Panc1 (cell line): Measurements from ENCODE around the gene LTC4S. TPM values are rescaled to one million over a fixed set of nuclear protein-coding genes. Genes with fewer than 3 reads are reported as not detected.

ENCODE experiments used
- ATAC-seq: fragments of 200-7000 bp; cut with Tn5 transposase; 2 replicates; pipeline ENCODE4 v1.9.1; 2020; ENCODE audit warnings: mild to moderate bottlenecking, moderate library complexity
- BruUV-seq: library from RNA; stranded (reverse); fragments of 400-500 nt; replicated peaks from 2 replicates; lab custom pipeline; 2021; lab: Mats Ljungman, UMichigan
- CTCF ChIA-PET: fragments of 300-600 bp; sonication (Branson Sonifier 250); formaldehyde crosslinking; loops from one replicate; lab custom pipeline; 2022; ENCODE audit warnings: antibody characterized with exemption; lab: Charles Lee
- POLR2A ChIA-PET: fragments of 300-600 bp; sonication (Branson Sonifier 250); formaldehyde crosslinking; loops from one replicate; lab custom pipeline; 2022; ENCODE audit warnings: antibody characterized with exemption; lab: Charles Lee
- DNase-seq: peaks from one replicate; pipeline ENCODE4 v3.0.0-alpha.2; 2010; ENCODE audit warnings: low read depth, low spot score
- H3K27ac ChIP-seq: 2 replicates; pipeline ENCODE4 v1.5.1; 2011; ENCODE audit warnings: mild to moderate bottlenecking, low read length, inconsistent platforms
- H3K27me3 ChIP-seq: fragments of 200-500 bp; sonication (Bioruptor generic); 2 replicates; pipeline ENCODE4 v1.6.0; 2014; ENCODE audit warnings: low read length, inconsistent platforms; ENCODE audit not compliant: control insufficient read depth, insufficient read depth
- H3K36me3 ChIP-seq: fragments of 200-500 bp; sonication (Bioruptor generic); 2 replicates; pipeline ENCODE4 v1.5.1; 2014; ENCODE audit warnings: inconsistent platforms, mild to moderate bottlenecking, low read length, moderate library complexity; ENCODE audit not compliant: control insufficient read depth, insufficient read depth
- H3K4me1 ChIP-seq: 2 replicates; pipeline ENCODE4 v1.5.1; 2011; ENCODE audit warnings: inconsistent platforms, mild to moderate bottlenecking, low read length, moderate library complexity; ENCODE audit not compliant: control insufficient read depth, insufficient read depth
- H3K4me3 ChIP-seq, 2 experiments: 2 replicates each; pipeline ENCODE4 v1.5.1; 2011 to 2012; ENCODE audit warnings: low read depth in 2 of 2, low read length in 2 of 2, mild to moderate bottlenecking in 2 of 2, inconsistent platforms in 1 of 2, moderate library complexity in 1 of 2
- H3K9me3 ChIP-seq: fragments of 200-500 bp; sonication (Bioruptor generic); 2 replicates; pipeline ENCODE4 v1.5.1; 2014; ENCODE audit warnings: low read depth, mild to moderate bottlenecking, inconsistent platforms, low read length, moderate library complexity; ENCODE audit not compliant: control insufficient read depth, insufficient read depth
- POLR2AphosphoS5 ChIP-seq: IDR thresholded peaks from 2 replicates; pipeline ENCODE4 v1.6.1; 2012; ENCODE audit warnings: mild to moderate bottlenecking, low read depth, low read length, moderate library complexity
- SIN3A ChIP-seq: IDR thresholded peaks from 2 replicates; pipeline ENCODE4 v1.6.1; 2012; ENCODE audit warnings: low read depth, mild to moderate bottlenecking, low read length, moderate library complexity, borderline replicate concordance; ENCODE audit not compliant: insufficient read depth
- TCF7L2 ChIP-seq: IDR thresholded peaks from 2 replicates; pipeline ENCODE4 v1.6.1; 2011; ENCODE audit warnings: mild to moderate bottlenecking, low read depth, low read length, inconsistent platforms
- in situ Hi-C: cut with HindIII; loops from 2 replicates; pipeline ENCODE4 v1.10.0; 2016; ENCODE audit warnings: low sequenced_read_pairs, low pct_unique_long_range_greater_than_20kb
- intact Hi-C: fragments of 100-400 bp; cut with micrococcal nuclease; formaldehyde crosslinking; loops from one replicate; pipeline ENCODE4 v1.10.0; 2022; ENCODE audit not compliant: unreplicated experiment
- total RNA-seq: library from RNA; stranded (reverse); gene quantifications from one replicate; pipeline ENCODE4 v1.2.1, GENCODE V29; 2021; ENCODE audit not compliant: unreplicated experiment
- TF ChIP-seq, protein P1 (sequence below): fragments of 450-650 bp; IDR thresholded peaks from 2 replicates; pipeline ENCODE4 v1.5.1; 2017; ENCODE audit warnings: mild to moderate bottlenecking
- TF ChIP-seq, protein P2 (sequence below), 2 experiments: IDR thresholded peaks; 2 replicates each; pipeline ENCODE4 v1.6.1; 2011 to 2012; ENCODE audit warnings: low read depth in 2 of 2, control low read depth in 1 of 2, low read length in 1 of 2, mild to moderate bottlenecking in 1 of 2, moderate library complexity in 1 of 2; ENCODE audit not compliant: insufficient read depth in 1 of 2

The LTC4S gene
- total RNA-seq, 1 experiment from 2014 or later, result 0.69 TPM

DNA sequence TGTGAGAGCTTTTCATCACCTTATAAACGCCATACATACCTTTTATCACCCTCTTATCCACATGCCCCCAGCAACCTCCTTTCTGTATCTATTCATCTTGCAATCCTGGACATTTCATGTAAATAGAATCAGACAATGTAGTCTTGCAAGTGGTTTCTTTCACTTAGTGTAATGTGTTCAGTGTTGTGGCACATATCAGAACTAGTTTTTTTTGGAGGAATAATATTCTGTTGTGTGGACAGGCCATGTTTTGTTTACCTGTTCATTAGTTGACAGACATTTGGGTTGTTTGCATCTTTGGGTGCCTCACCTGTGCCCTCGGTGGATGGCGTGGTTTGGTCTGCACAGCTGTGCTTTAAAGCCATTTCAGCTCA, 28.3 kb downstream of the LTC4S start:
- in situ Hi-C loops (no loop called here), intact Hi-C loops (no loop called here)
- Histone ChIP-seq H3K9me3 (no peaks in the 10 kb centered on the region), H3K27me3 (no peaks in the 10 kb centered on the region), H3K36me3 (peaks cover 10% of the 10 kb centered on the region), H3K4me1 (peaks cover 71% of the 10 kb centered on the region), H3K27ac (peak overlapping the region; percentile 85), H3K4me3 (peak overlapping the region; percentile 73 to 95)
- TSS peak; percentile 82 for BruUV-seq
- CTCF ChIA-PET, result no interaction called here
- POLR2A ChIA-PET, result interaction anchor here (0.6 kb wide), 1 partner anchor 10 kb away, joined by 5 read pairs; no protein-coding TSS in a partner anchor
- ATAC-seq, result no peak
- TF ChIP-seq, protein P1, sequence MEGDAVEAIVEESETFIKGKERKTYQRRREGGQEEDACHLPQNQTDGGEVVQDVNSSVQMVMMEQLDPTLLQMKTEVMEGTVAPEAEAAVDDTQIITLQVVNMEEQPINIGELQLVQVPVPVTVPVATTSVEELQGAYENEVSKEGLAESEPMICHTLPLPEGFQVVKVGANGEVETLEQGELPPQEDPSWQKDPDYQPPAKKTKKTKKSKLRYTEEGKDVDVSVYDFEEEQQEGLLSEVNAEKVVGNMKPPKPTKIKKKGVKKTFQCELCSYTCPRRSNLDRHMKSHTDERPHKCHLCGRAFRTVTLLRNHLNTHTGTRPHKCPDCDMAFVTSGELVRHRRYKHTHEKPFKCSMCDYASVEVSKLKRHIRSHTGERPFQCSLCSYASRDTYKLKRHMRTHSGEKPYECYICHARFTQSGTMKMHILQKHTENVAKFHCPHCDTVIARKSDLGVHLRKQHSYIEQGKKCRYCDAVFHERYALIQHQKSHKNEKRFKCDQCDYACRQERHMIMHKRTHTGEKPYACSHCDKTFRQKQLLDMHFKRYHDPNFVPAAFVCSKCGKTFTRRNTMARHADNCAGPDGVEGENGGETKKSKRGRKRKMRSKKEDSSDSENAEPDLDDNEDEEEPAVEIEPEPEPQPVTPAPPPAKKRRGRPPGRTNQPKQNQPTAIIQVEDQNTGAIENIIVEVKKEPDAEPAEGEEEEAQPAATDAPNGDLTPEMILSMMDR, result no peak
- no peak; the same call in 1 of the 2 replicates for TF ChIP-seq POLR2AphosphoS5
- TF ChIP-seq, protein P2, sequence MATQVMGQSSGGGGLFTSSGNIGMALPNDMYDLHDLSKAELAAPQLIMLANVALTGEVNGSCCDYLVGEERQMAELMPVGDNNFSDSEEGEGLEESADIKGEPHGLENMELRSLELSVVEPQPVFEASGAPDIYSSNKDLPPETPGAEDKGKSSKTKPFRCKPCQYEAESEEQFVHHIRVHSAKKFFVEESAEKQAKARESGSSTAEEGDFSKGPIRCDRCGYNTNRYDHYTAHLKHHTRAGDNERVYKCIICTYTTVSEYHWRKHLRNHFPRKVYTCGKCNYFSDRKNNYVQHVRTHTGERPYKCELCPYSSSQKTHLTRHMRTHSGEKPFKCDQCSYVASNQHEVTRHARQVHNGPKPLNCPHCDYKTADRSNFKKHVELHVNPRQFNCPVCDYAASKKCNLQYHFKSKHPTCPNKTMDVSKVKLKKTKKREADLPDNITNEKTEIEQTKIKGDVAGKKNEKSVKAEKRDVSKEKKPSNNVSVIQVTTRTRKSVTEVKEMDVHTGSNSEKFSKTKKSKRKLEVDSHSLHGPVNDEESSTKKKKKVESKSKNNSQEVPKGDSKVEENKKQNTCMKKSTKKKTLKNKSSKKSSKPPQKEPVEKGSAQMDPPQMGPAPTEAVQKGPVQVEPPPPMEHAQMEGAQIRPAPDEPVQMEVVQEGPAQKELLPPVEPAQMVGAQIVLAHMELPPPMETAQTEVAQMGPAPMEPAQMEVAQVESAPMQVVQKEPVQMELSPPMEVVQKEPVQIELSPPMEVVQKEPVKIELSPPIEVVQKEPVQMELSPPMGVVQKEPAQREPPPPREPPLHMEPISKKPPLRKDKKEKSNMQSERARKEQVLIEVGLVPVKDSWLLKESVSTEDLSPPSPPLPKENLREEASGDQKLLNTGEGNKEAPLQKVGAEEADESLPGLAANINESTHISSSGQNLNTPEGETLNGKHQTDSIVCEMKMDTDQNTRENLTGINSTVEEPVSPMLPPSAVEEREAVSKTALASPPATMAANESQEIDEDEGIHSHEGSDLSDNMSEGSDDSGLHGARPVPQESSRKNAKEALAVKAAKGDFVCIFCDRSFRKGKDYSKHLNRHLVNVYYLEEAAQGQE (IDR thresholded peaks at IDR 0.05; ENCODE audit: insufficient read depth in 1 of 2, low read depth in 2 of 2, low read length in 1 of 2), result no peak
- TF ChIP-seq SIN3A, result no peak
- no peak for TF ChIP-seq TCF7L2
- DNase-seq, result no peak

DNA sequence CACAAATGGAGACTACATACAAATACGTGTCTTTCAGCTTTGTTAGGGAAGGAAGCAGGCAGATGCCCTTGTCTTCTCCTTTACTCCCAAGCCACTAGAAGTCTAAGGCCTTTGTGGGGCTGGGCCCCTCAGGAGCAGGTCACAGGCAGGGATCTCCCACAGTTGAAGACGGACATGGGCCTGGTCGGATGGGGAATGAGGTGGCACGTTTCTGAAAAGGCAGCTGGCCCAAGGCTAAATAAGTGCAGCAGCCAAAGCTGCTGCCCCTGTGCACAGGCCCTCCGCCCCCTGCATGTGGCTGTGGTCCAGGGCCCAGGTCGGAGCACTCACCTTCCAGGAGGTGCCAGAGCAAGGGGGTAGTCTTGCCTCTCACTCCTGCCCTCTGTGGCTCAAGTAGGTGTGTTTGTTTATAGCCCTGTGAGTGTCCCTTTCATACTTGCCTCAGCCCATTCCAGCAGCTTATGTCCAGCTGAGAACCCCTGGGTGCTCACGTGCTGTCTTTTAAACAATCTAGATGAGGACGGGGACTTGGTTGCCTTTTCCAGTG, 28.7 kb downstream of the LTC4S start:
- DNase-seq, result no peak
- in situ Hi-C loops (no loop called here), intact Hi-C loops (no loop called here)
- TF ChIP-seq, protein P1, result no peak
- TF ChIP-seq POLR2AphosphoS5, result 0 out of 2 replicates have a peak, but pooled peaks have one; percentile 1
- Histone ChIP-seq H3K4me3 (peak overlapping the region; percentile 73 to 95), H3K36me3 (peaks cover 10% of the 10 kb centered on the region), H3K9me3 (no peaks in the 10 kb centered on the region), H3K27ac (peak overlapping the region; percentile 85), H3K4me1 (peaks cover 72% of the 10 kb centered on the region), H3K27me3 (no peaks in the 10 kb centered on the region)
- no TSS peak for BruUV-seq
- CTCF ChIA-PET, result no interaction called here
- ATAC-seq, result no peak
- POLR2A ChIA-PET, result interaction anchor here (0.5 to 0.6 kb wide), 4 partner anchors 10 to 154 kb away, joined by 5 to 10 read pairs (median 6); no protein-coding TSS in a partner anchor
